GM23338 (cell line): Measurements from ENCODE around the gene CEPT1.

Source experiments
- CTCF ChIP-seq, 2 experiments: fragments of 200-600 bp in 1 of 2; sonication (generic) in 1 of 2; conservative IDR thresholded peaks; 2 replicates each; pipeline versions ENCODE4 v1.5.1 to v1.6.1; 2016 to 2017; ENCODE audit warnings: antibody characterized with exemption in 2 of 2, low read depth in 2 of 2, mild to moderate bottlenecking in 2 of 2, moderate library complexity in 1 of 2
- EZH2 ChIP-seq: fragments of 200-600 bp; sonication (generic); IDR thresholded peaks from one replicate; pipeline ENCODE4 v1.8.0; 2017; ENCODE audit warnings: antibody characterized with exemption, mild to moderate bottlenecking, low read depth; ENCODE audit not compliant: unreplicated experiment
- POLR2AphosphoS5 ChIP-seq: IDR thresholded peaks from 2 replicates; pipeline ENCODE4 v1.6.1; 2016; ENCODE audit warnings: antibody characterized with exemption, low read depth

- no peak for TF ChIP-seq EZH2
- no peak for TF ChIP-seq CTCF (conservative IDR thresholded peaks at IDR 0.05; ENCODE audit: low read depth in 2 of 2)
- no peak for TF ChIP-seq POLR2AphosphoS5
Measured at GRCh38 chr1:111176678-111177077, 36.7 kb downstream of the CEPT1 start.
